NCI-H69 (cell line): Measurements from ENCODE around the gene NEFH.
"Not testable (repeated sequence)": the region's sequence is repeated elsewhere in the genome, so short reads cannot be mapped to it uniquely, and the experiment has no call there.

Experiments used
- DNase-seq: peaks from one replicate; lab custom pipeline; 2025; lab: John Stamatoyannopoulos, UW

NEFH gene

DNA sequence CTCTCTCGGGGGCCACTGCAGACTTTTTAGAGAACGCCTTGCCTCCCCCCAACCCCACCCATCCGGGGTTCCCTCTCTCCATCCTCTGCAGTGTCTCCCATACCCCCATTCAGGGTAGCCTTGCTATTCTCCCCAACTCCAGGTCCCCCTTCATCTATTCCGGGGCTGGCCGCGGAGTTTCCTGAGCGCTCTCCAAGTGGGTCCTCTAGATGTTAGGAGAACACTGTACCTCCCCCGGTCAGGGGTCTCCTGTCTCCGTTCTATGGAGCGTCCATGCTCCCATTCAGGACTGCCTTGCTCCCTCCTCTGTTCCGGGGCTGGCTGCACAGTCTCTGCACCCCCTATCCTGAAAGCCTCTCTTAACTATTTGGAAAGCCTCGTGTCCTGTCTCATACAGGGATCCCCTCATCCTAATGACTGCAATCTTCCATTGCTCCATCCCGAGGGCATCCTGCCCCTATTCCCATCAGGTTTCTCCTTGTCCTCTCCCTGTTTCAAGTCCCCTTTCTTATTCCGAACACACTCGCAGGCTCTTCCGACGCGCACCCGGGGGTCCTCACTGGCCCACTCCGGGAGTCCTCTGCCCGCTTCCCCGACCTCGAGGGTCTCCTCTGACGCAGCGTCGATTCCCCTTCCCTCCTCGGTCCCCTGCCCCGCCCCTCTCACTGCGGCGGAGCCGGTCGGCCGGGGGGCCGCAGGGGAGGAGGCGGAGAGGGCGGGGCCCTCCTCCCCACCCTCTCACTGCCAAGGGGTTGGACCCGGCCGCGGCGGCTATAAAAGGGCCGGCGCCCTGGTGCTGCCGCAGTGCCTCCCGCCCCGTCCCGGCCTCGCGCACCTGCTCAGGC, at the start of gene NEFH:
NEFH (plus strand) TSS at position 802 of the 845 bp plus-strand sequence. CDS start 45 bp downstream, outside the sequence.
- DNase-seq: peak; percentile 87

GRCh38 chr22:29431986-29432385, 48.0 kb upstream of the NEFH start:
- DNase-seq: no peak

GRCh38 chr22:29433856-29434255, 46.2 kb upstream of the NEFH start:
- no peak for DNase-seq

- DNase-seq: peak; percentile 22
These were observed 45.7 kb upstream of the NEFH start for GRCh38 chr22:29434288-29434687.

- DNase-seq: no peak
These were observed 44.5 kb upstream of the NEFH start for GRCh38 chr22:29435236-29436136.

- DNase-seq: not testable (repeated sequence)
These were observed 41.7 kb upstream of the NEFH start, which contains the start of gene RFPL1 for GRCh38 chr22:29438283-29438682. TSS of gene RFPL1 (plus strand) at chr22:29438583.

- no peak for DNase-seq
These were observed 37.0 kb upstream of the NEFH start for GRCh38 chr22:29442976-29443375.

- DNase-seq: no peak
These were observed 36.6 kb upstream of the NEFH start for GRCh38 chr22:29443452-29443851.

- DNase-seq: peak; percentile 30
These were observed 35.9 kb upstream of the NEFH start for GRCh38 chr22:29443861-29444792.

DNA sequence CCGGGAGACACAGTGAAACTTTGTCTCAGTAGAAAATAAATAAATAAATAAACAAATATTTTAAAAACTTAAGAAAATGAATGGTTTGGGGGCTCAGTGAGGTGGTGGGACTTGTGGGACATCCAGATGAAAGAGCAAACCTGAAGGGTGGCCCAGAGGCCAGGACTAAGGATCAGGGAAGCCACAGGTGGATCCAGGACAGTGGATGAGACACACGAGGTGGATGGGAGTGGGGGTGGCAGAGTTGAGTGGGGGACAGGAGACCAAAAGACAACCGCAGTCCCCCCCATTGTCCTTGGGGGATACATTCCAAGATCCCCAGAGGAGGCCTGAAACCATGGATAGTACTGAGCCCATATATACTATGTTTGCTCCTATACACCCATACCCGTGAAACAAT, 34.5 kb upstream of the NEFH start:
- DNase-seq: no peak

GRCh38 chr22:29447906-29448305, 32.1 kb upstream of the NEFH start:
- no peak for DNase-seq

GRCh38 chr22:29449296-29449875, 30.6 kb upstream of the NEFH start:
- no peak for DNase-seq

DNA sequence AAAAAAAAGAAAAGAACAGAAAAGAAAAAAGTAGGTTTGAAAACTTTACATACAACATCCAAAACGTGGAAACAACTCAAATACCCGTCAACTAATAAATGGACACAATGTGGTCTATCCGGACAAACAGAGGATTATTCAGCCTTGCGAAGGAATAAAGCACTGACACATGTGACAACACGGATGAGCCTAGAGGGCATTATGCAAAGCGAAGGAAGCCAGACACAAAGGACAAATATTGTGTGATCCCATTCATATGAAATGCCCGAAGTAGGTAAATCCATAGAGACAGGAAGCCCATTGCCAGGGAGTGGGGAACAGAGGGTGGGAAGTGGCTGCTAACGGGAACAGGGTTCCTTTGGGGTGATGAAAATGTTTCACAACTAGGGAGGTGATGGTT, 29.8 kb upstream of the NEFH start:
- no peak for DNase-seq

- DNase-seq: no peak
These were observed 28.2 kb upstream of the NEFH start for GRCh38 chr22:29451863-29452262.

- DNase-seq: no peak
These were observed 25.7 kb upstream of the NEFH start for GRCh38 chr22:29454276-29454675.

DNA sequence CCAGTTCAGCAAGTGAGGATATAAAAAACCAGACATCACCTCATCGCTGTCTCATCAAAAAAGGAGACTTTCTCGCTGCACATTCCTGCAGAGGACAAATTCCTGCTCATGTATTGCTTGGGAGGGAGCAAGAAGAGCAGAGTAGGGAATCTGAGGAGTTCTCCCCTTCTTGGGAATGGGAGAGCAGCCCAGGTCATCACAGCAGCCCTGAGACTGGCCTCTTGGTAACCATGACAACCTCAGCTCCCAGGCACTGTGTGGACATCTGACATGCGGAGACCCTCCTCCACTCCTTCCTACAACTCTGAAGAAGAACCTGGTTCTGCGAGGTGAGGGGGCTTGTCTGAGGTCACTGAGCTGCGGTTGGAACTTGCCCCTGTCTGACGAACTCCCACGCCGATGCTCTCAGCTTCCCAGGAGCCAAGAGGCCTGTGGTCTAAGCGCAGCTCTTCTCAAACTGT, 23.8 kb upstream of the NEFH start:
- no peak for DNase-seq

GRCh38 chr22:29457730-29458129, 22.3 kb upstream of the NEFH start:
- DNase-seq: peak; percentile 75

DNA sequence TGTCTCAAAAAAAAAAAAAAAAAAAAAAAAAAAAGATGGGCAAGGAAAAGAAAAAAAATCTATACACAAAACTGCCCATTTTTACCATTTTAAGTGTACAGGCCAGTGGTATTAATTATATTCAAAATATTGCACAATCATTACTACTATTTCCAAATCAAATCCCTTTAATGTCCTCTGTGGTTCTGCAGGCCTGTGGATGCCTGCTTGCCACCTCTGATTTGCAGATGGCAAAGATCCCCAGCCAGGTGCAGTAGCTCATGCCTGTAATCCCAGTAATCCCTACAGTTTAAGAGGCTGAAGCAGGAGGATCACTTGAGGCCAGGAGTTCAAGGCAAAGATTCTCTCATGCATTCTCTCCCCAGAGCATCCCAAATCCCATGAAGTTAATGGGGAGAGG, 21.5 kb upstream of the NEFH start:
- DNase-seq: no peak

DNA sequence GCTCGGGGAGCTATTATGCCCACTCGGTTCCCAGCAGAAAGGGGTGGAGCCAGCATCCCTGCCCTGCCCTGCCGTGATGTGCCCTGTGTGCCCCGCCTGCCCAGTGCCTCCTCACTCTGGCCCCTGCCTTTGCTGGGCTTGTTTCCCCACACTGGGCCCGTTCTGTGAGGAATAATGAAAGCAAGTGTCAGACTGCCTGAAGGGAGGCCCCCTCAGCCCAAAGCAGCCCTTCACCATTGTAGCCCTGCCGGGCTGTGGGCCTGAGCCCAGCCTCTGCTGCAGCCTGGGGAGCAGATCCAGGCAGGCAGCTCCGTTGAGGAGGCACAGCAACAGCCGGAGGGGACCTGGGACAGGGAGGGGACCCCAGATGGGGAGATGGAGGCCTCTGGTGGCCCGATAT, 20.2 kb upstream of the NEFH start:
- DNase-seq: no peak

DNA sequence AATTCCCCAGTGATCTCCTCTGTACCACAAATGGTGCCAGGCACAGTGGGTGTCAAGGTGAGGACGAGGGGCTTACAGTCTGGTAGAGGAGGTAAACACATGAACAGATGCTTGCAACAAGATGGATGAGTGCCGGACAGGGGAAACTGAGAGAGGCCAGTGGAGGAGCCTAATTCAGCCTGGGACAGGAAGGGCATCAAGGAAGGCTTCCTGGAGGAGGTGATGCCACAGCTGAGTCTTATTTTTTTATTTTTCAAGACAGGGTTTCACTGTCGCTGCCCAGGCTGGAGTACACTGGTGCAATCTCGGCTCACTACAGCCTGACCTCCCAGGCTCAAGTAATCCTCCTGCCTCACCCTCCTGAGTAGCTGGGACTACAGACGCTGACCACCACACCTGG, 18.8 kb upstream of the NEFH start:
- DNase-seq: no peak

- DNase-seq: no peak
These were observed 16.4 kb upstream of the NEFH start for GRCh38 chr22:29463629-29464028.
